MCF 10A (cell line): ENCODE measurements around the gene MAMLD1. TPM values are rescaled to one million over a fixed set of nuclear protein-coding genes. Genes with fewer than 3 reads are reported as not detected.

Experiments used
- Bru-seq: library from RNA; stranded (reverse); fragments of 400-500 nt; gene quantifications from one replicate; lab custom pipeline; 2021; lab: Mats Ljungman, UMichigan
- BruChase-seq, 2 experiments: library from RNA; stranded (reverse); fragments of 400-500 nt; gene quantifications; one replicate each; lab custom pipeline; 2021; lab: Mats Ljungman, UMichigan
- BruUV-seq: library from RNA; stranded (reverse); fragments of 400-500 nt; replicated peaks from 2 replicates; lab custom pipeline; 2021; lab: Mats Ljungman, UMichigan
- CTCF ChIA-PET: fragments of 300-600 bp; sonication (Branson Sonifier 250); formaldehyde crosslinking; extraction: SDS; loops from one replicate; lab custom pipeline; 2021; ENCODE audit warnings: antibody characterized with exemption, inconsistent platforms; lab: Yijun Ruan, JAX
- POLR2A ChIA-PET: fragments of 300-600, 350-650 bp; sonication (Branson Sonifier 250); formaldehyde crosslinking; extraction: SDS; loops from one replicate; lab custom pipeline; 2020; ENCODE audit warnings: antibody characterized with exemption, inconsistent platforms; lab: Yijun Ruan, JAX
- DNase-seq: peaks from one replicate; pipeline ENCODE4 v3.0.0-alpha.2; 2018; ENCODE audit not compliant: unreplicated experiment
- H3K27ac Mint-ChIP-seq: one replicate; pipeline ENCODE4 v1.8.0; 2022; ENCODE audit warnings: mild to moderate bottlenecking, low read depth, mixed read lengths; ENCODE audit not compliant: unreplicated experiment
- H3K27me3 Mint-ChIP-seq: one replicate; pipeline ENCODE4 v1.8.0; 2022; ENCODE audit warnings: mixed read lengths; ENCODE audit not compliant: insufficient read depth, unreplicated experiment
- H3K36me3 Mint-ChIP-seq: one replicate; pipeline ENCODE4 v1.8.0; 2022; ENCODE audit warnings: mild to moderate bottlenecking, moderate library complexity, mixed read lengths; ENCODE audit not compliant: insufficient read depth, unreplicated experiment
- H3K4me1 Mint-ChIP-seq: one replicate; pipeline ENCODE4 v1.8.0; 2022; ENCODE audit warnings: mixed read lengths; ENCODE audit not compliant: insufficient read depth, unreplicated experiment
- H3K4me3 Mint-ChIP-seq: one replicate; pipeline ENCODE4 v1.8.0; 2022; ENCODE audit warnings: mild to moderate bottlenecking, moderate library complexity, mixed read lengths; ENCODE audit not compliant: unreplicated experiment
- H3K9me3 Mint-ChIP-seq: one replicate; pipeline ENCODE4 v1.8.0; 2022; ENCODE audit warnings: mixed read lengths; ENCODE audit not compliant: unreplicated experiment
- CTCF ChIP-seq: fragments of 200-600 bp; IDR thresholded peaks from one replicate; pipeline ENCODE4 v1.8.0; 2022; ENCODE audit warnings: antibody characterized with exemption, mild to moderate bottlenecking; ENCODE audit not compliant: unreplicated experiment
- intact Hi-C: fragments of 100-400 bp; cut with micrococcal nuclease; formaldehyde crosslinking; loops from 2 replicates; pipeline ENCODE4 v1.14.1; 2022
- long read RNA-seq: library from polyadenylated mRNA; stranded (forward); transcript quantifications from one replicate; pipeline ENCODE4 v2.0.0, GENCODE V29; 2022
- total RNA-seq: library from RNA; stranded (reverse); gene quantifications from 2 replicates; pipeline ENCODE4 v1.2.3, GENCODE V29; 2022

MAMLD1 gene
- total RNA-seq (1.7 and 1.9 TPM in 2 replicates), Bru-seq, nascent RNA (percentile 42 among the genes with signal in this experiment), BruChase-seq, experiment 1, labeled RNA remaining after a 6-hour chase (percentile 36 among the genes with signal in this experiment), BruChase-seq, experiment 2, labeled RNA remaining after a 2-hour chase (percentile 43 among the genes with signal in this experiment)
- long read RNA-seq, partial matches to known transcripts, result 1 of 4 reads
- long read RNA-seq, other reads (novel, unspliced or antisense), result 2 of 4 reads

GRCh38 chrX:150362599-150363481 lies at the start of gene MAMLD1:
Gene MAMLD1 (plus strand): TSS chrX:150363317. CDS start chrX:150445517, 82,200 bp downstream.
- H3K36me3 Mint-ChIP-seq, result peaks cover 4% of the 10 kb centered on the region
- peaks cover 19% of the 10 kb centered on the region for H3K4me1 Mint-ChIP-seq
- no peak for TF ChIP-seq CTCF
- ChIA-PET CTCF (interaction anchor here (0.6 to 1.6 kb wide), 9 partner anchors 10 to 400 kb away, joined by 3 to 6 read pairs (median 4); no protein-coding TSS in a partner anchor), POLR2A (interaction anchor here (0.6 to 1.8 kb wide), 9 partner anchors 123 to 333 kb away, joined by 3 to 10 read pairs (median 3); partner anchors contain the start of gene MTM1)
- DNase-seq, result peak; percentile 74
- intact Hi-C loops, result loop anchor here (1.0 to 10.0 kb wide), 3 partner anchors 161 to 400 kb away; no protein-coding TSS in a partner anchor
- H3K9me3 Mint-ChIP-seq, result no peaks in the 10 kb centered on the region
- BruUV-seq, result no TSS peak
- H3K27me3 Mint-ChIP-seq, result peaks cover 15% of the 10 kb centered on the region
- H3K4me3 Mint-ChIP-seq, result peak within 1 kb of the TSS; percentile 72
- no peak within 1 kb of the TSS for H3K27ac Mint-ChIP-seq

GRCh38 chrX:150313514-150313913 lies 49.6 kb upstream of the MAMLD1 start:
- no peaks in the 10 kb centered on the region for H3K36me3 Mint-ChIP-seq
- CTCF ChIA-PET, result interaction anchor here (0.6 kb wide), 1 partner anchor 367 kb away, joined by 3 read pairs; no protein-coding TSS in a partner anchor
- H3K4me1 Mint-ChIP-seq, result no peaks in the 10 kb centered on the region
- H3K4me3 Mint-ChIP-seq, result no peak overlapping the region
- POLR2A ChIA-PET, result no interaction called here
- no peak for DNase-seq
- BruUV-seq, result no TSS peak
- no peak for TF ChIP-seq CTCF
- intact Hi-C loops, result no loop called here
- H3K27me3 Mint-ChIP-seq, result peaks cover 15% of the 10 kb centered on the region
- H3K9me3 Mint-ChIP-seq, result no peaks in the 10 kb centered on the region
- H3K27ac Mint-ChIP-seq, result no peak overlapping the region

- Mint-ChIP-seq H3K27me3 (peaks cover 15% of the 10 kb centered on the region), H3K27ac (no peak overlapping the region), H3K9me3 (no peaks in the 10 kb centered on the region), H3K4me1 (no peaks in the 10 kb centered on the region), H3K36me3 (no peaks in the 10 kb centered on the region), H3K4me3 (no peak overlapping the region)
- DNase-seq, result no peak
- BruUV-seq, result no TSS peak
- ChIA-PET POLR2A (no interaction called here), CTCF (interaction anchor here (0.6 kb wide), 2 partner anchors 366 to 1064 kb away, joined by 3 read pairs; no protein-coding TSS in a partner anchor)
- TF ChIP-seq CTCF, result no peak
- intact Hi-C loops, result no loop called here
Observed at GRCh38 chrX:150314186-150314585, 48.9 kb upstream of the MAMLD1 start.

GRCh38 chrX:150316564-150316963 lies 46.6 kb upstream of the MAMLD1 start:
- no TSS peak for BruUV-seq
- H3K9me3 Mint-ChIP-seq, result no peaks in the 10 kb centered on the region

More at GRCh38 chrX:150316564-150316963, 46.6 kb upstream of the MAMLD1 start:
- ChIA-PET CTCF (no interaction called here), POLR2A (no interaction called here)
- H3K27ac Mint-ChIP-seq, result no peak overlapping the region
- no peaks in the 10 kb centered on the region for H3K4me1 Mint-ChIP-seq
- DNase-seq, result no peak
- TF ChIP-seq CTCF, result no peak
- intact Hi-C loops, result no loop called here
- peaks cover 15% of the 10 kb centered on the region for H3K27me3 Mint-ChIP-seq
- no peaks in the 10 kb centered on the region for H3K36me3 Mint-ChIP-seq
- H3K4me3 Mint-ChIP-seq, result no peak overlapping the region
